GM19372 (cell line): Measurements from ENCODE around the gene GPLD1.

ENCODE experiments used
- ATAC-seq: cut with Tn5 transposase; IDR thresholded peaks from one replicate; pipeline ENCODE4 v1.9.1; 2021; ENCODE audit warnings: mild to moderate bottlenecking, low read depth, moderate library complexity; ENCODE audit not compliant: unreplicated experiment

GPLD1 gene

DNA sequence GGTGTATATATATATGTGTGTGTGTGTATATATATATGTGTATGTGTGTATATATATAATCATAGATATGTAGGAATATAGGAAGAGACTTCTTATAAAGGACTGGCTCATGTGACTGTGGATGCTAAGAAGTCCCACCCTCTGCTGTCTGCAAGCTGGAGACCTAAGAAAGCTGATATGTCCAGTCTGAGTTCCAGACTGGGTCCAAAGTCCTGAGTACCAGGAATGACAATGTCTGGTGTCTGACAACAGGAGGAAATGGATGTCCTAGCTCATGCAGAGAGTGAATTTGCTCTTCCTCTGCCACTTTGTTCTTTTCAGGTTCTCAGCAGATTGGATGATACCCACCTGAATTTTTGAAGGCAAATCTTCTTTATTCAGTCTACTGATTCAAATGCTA, 12.5 kb upstream of the GPLD1 start:
- no peak for ATAC-seq

DNA sequence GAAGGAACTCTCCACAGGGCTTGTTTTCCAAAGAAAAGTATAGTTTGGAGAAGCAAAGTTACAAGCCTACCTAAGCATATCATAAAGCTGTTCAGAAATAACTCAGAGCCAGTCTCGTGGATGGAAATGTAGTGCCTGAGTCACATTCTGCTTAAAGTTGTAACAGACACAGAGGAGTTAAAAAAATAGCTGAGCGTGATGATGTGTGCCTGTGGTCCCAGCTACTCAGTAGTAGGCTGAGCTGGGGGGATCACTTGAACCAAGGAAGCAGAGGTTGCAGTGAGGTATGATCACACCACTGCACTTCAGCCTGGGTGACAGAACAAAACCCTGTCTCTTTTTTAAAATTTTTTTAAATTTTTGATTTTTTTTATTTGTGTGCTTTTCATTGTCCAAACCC, 12.0 kb upstream of the GPLD1 start:
- ATAC-seq, result no peak

DNA sequence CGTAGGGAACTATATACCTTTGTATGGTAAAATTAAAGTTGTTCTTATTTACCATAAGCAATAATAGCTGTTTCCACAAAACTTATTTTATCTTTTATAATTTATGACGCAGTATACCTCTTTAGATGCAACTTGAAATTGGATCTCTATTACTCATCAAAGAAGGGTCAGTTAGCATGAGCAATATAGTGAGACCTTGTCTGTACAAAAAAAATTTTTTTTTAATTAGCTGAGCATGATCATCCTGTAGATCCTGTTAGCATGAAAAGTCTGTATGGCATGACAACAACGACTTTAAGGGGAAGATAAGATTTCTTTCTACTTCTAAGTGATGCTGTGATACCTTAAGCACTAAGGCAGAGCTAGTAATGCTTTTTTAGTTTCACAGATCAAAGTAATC, 11.3 kb upstream of the GPLD1 start:
- ATAC-seq, result no peak

DNA sequence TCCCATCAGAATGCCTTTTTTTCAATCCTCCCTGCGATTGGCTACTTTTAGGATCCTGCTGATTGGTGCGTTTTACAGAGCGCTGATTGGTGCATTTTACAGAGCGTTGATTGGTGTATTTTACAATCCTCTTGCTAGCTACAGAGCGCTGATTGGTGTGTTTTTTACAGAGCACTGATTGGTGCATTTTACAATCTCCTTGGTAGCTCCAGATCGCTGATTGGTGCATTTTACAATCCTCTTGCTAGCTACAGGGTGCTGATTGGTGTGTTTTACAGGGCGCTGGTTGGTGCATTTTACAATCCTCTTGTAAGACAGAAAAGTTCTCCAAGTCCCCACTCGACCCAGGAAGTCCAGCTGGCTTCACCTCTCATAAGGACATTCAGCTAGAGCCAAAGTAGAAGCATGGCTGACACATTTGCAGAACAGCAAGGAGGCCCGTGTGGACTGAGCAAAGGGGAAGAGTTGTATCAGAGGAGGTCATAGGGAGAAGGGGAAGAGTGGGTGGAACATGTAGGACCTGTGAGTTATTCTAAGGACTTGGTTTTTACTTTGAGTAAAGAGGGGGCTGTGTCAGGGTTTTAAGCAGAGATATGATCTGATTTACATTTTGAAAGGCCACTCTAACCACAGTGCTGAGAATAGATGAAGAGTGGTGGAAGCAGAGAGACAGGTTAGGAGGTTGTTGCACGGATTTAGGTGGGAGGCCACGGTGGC, 8.0 kb upstream of the GPLD1 start:
- ATAC-seq, result no peak

DNA sequence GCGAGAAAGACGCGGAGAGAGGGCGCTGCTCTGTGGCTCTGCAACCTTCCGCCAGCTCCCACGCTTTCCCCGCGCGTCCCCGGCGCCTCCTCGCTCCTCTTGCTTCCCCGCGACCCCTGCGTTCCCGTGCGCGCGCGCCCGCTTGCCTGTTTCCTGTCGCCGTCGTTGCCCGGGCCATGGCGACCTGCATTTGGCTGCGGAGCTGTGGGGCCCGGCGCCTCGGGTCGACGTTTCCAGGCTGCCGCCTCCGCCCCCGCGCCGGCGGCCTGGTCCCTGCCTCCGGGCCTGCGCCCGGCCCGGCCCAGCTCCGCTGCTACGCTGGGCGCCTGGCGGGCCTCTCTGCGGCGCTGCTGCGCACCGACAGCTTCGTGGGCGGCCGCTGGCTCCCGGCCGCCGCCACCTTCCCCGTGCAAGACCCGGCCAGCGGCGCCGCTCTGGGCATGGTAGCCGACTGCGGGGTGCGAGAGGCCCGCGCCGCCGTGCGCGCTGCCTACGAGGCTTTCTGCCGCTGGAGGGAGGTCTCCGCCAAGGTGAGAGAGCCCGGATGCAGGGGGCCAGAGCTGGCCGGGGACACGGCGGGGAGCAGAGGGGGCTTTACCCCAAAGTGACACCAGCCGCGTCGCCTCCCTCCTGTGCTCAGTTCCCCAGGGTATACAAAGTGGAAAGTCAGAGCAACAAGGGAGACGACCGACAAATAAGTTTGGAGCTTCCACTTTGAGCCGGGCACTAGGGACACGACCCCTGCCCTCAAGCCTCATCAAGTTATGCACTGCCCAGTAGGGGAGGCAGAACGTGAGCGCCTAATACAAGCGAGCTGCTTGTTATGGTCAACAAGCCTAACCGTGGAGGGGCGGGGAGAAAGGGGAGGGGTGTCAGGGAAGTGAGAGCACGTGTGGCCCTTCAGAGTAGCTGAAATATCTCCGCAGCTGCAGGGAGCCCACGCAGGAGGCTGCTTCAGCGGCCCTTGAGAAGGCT, 5.7 kb upstream of the GPLD1 start, which contains the start of gene ALDH5A1:
TSS of gene ALDH5A1 (plus strand) at position 149 of the 975 bp plus-strand sequence. CDS start at position 177, 28 bp downstream.
- ATAC-seq, result peak; percentile 63

DNA sequence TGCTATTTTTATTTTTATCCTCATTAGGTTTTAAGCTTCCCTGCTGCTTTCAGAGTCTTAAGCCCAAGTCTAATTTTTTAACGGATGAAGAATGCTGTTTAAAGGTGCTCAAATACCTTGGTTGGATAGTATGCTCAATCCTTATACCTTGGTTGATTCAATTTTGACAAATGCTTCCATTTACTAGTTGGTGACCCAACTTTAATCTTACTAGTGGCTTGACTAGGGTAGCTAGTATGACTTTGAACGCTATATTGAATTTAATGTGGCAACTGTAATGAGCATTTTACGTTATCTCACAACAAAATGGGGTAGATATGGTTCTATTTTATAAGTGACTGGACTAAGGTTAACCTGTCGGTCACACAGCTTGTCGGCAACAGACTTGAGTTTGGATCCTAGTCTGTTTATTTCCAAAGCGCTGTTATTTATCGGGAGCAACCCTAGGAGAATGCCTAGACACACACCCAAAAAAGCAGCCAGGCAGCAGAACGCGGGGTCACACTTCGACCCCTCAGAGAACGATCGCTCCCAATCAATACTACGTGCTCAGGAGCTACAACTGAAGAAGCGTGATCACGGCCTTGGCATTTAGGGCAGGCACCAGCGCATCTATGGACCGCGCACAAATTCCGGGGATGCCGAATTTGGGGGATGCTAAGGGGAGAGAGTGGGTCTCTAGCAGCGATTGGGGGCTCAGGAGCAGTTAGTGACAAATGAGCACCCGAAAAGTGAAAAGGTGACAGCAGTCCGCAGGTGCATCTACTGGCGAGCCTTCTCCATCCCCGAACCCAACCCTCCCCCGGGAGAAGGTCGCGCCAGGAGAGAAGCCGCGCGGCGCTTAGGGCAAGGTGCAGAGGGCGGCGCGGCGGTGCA, 4.8 kb upstream of the GPLD1 start:
- peak; percentile 4 for ATAC-seq

DNA sequence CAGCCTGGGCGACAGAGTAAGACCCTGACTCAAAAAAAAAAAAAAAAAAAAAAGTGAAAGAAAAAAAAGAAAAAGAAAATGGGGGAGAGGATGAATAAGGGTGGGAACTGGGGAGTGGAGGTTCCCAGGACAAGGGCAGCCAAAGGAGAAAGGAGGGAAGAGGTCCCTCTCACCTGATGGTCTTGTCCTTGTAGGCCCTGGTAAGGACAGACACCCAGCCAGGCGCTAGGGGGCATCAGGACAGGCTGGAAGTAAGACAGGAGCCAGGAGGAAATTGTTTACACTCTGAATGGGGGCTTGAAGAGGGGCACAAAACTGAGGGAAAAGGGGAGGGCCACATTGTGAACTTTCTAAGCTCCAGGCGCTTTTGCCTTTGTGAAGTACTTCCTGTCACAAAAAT, 3.1 kb upstream of the GPLD1 start:
- ATAC-seq, result no peak

DNA sequence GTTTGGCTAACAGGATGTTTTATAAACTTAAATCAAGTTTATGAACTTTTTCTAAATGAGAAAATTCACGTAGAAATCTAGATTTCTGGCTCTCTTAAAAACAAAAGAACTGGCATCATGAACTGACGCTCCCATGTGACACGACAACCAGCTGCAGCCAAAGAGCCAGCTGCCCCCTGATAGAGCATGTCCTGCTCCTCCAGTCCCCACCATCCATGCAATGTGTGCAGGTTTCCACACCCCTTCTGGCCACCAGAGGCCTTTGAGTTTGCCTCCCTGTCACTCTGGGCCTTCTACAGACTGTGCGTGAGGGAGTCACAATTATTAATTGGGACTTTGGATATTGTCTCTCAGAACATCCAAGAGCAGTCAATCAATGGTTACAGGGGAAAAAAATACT, 1.6 kb upstream of the GPLD1 start:
- no peak for ATAC-seq

DNA sequence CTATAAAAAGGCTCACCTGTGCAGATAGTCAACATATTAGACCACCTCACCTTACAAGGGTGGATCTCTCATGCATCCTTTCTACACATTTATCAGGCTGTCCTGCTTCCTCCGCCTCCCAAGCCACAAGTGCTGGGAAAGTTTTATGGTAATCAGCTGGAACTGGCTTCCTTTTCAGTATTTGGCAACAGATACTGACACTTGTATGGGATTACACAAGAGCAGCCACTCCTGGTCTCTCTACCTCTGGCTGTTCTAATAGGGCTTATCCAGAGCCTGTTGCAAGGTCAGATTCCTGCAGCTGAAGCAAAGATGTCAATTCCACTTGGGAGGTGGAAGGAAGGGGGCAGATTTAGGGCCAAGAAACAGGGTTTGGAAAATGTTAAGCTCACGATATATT, 503 bp upstream of the GPLD1 start:
- ATAC-seq, result no peak

DNA sequence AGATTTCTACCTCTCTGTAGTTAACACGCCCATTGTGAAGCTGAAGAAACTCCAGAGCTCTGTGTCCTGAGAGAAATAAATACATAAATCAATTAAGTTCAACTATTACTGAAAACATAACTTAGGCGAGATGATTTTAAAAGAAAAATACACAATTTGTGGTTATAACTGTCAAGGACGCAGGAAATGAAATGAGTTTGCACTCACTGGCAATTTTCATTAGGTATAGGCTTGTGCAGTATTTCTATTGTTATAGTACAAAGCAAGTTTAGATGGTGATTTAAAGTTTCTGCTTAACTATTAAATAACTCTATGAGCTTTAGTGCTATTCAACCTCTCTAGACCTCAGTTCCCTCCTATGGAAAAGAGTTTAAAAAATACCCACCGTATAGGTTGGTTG, 3.3 kb downstream of the GPLD1 start:
- ATAC-seq, result no peak

DNA sequence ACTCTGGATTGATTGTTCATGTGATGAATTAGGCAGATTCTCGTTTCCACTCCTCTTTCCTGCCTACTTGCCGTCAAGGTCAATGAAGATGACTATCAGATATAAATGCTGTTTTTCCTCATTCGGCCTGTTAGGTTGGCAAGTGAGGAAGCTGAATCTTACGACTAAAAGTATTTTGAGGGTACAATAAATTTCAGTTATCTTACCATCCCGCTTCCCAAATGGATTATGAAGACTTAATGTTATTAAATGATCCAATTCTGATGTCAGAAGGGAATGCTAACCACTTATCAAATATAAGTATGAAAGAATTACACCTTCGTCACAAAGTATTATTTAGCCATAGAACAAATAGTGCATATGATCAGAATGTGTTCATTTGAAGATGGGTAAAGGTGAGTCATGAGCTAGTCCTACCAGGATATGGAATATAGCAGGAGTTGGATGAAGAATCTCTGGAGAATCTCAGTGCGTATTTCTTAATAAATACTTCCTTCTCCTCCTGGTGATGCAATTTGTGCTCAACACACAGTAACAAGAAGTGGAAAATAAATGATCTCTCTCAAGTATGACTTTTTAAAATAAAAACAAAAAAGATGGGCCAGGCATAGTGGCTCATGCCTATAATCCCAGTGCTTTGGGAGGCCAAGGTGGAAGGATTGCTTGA, 4.6 kb downstream of the GPLD1 start:
- no peak for ATAC-seq

DNA sequence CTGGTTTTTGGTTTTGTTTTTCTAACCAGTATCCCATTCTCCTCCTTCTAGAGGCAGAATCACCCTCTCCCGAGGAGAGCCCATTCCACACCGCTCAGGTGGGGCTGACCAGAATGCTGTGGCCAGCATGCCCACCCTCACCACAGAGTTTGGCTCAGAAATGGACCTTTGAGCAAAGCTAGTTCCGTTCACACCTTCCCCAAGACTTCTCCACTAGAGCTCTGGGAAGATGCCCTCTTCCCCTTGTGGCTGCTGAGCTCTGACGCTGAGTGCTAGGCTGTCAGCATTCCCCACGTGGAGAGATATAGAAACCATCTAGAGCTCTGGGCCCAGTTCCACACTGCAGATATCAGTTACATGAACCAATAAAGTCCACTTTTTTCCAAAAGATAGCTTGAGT, 7.9 kb downstream of the GPLD1 start:
- ATAC-seq, result no peak

DNA sequence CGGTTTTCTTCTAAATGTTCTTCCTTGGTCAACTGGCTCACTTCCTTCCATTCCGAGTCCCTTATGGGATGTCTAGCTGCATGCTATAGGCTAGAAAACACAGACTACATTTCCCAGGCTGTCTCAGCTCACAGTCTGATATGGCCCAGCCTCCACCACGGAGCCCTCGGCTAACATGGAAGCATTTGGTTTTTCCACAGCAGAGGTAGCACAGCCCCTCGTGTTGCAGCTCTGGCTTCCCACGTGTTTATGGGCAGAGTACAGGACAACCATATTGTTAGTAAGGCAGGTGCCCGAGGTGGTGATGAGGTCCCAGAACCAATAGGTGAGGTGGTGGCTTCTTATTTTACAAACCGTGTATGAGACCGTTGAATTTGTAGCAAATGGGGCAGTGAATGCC, 8.7 kb downstream of the GPLD1 start:
- no peak for ATAC-seq

DNA sequence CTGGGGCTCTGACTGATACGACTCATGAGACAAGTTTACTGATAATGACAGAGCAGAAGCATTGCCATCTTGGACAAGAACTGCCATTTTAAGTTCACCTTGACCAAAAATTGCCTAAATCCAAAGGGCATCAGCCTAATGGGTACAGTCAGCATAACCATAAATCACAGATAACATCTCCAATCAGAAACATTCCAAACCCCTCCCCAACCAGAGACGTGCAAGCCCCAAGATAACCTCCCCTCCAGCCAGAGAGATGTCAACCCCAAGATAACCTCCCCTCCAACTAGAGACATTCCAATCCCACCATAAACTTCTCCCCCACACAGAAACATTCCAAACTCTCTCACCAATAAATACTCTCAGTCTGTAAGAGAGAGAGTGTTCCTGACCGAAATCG, 10.5 kb downstream of the GPLD1 start:
- no peak for ATAC-seq

DNA sequence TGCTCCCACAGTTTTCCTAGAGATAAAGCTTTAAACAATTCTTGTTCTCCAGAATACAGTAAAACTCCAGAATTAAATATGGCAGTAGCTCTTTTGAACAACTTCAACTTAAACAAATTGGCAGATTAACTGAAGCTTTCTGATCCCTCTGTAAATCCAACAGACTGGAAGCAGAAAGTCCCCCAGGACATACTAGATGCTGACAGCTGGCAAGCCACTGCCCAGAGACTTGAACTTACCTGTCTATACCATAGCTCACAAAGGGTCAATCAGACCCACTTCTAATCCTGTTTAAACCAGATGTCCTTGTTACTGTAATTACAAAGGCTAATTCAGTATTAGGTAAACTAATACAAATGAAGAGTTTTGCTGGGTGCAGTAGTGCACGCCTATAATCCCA, 12.3 kb downstream of the GPLD1 start:
- no peak for ATAC-seq

DNA sequence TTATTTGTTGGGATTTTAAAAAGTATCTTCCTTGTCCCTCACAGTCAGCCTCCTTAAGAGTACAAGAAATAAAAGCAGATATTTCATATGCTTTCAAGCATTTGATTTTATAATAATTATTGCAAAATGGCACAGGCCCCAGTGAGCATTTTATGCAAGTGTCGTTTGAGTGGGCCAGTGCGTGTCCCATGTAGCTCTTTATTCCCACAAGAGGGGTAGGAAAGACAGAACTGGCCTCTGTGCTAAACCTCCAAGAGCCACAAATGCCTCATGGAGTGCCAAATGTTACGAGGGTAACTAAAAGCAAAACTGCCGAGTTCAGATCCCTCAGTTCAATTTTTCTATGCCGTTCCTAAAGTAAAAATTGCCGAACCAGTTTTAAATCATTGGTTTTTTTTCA, 12.7 kb downstream of the GPLD1 start:
- ATAC-seq, result no peak

DNA sequence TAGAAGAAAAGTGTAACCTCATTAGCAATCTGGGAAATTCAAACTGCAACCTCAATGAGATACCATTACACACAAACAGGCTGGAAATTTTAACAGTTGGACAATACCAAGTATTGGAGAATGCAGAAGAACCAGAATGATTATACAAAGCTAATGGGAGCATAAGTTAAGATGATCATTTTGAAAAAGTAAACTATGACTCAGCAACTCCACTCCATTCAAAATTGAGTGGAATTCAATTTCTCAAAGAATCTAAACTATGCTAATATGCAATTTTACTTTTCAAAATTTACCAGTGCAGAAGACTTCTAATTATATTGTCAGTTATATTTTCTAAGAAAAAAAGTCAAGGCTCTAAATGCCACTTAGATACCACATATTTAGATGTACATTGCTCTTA, 17.2 kb downstream of the GPLD1 start:
- no peak for ATAC-seq

DNA sequence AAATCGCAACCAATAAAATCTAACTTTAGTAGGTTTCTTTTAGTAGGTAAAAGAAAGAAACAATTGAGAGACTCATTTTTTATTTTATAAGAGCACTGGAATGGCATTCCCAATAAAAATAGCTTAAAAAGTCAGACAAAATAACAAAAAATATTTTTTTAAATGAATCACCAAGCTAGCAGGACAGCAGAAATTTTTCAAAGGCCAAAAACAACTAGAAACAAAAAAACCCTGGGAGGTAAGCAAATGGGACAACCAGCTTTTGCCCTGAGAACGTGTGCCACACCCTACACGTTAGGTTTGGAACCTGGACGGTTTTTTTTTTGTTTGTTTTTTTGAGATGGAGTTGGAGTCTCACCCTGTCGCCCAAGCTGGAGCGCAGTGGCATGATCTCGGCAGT, 19.6 kb downstream of the GPLD1 start:
- ATAC-seq, result no peak

DNA sequence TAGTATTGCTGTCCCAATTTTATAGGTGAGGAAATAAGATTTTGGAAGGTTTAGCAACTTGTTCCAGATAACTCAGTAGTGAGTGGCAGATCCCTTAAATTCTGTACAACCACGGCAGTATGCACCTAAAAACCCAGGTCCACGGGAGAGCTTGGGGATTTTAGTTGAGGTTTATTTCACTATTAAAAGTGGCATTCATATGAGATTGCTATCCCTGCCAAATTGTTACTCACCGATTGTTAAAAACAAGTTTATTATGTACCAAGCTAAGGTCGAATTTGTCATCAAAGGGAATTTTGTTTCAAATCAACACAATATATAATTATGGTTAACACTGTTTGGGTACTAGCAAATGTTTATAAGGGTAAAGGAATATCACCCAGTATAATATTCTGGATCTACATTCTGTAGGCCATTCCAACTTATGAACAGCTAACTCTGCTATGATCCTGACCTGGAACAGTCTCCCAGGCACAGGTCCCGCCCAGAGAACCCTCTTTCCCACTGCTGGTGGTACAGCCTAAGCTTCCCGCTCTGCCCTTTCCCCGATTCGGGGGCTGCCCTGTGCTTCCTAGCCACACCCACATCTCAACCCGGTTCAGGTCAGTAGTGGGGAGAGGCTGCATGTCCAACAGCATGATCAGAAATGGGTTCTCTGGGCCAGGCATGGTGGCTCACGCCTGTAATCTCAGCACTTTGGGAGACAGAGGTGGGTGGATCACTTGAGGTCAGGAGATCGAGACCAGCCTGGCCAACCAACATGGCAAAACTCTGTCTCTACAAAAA, 24.9 kb downstream of the GPLD1 start:
- ATAC-seq, result no peak
